ENCODE data around the gene SEMA6A.
A peak's percentile ranks its signal among the peaks of the same experiment; 100 is the strongest.

The SEMA6A gene

DNA sequence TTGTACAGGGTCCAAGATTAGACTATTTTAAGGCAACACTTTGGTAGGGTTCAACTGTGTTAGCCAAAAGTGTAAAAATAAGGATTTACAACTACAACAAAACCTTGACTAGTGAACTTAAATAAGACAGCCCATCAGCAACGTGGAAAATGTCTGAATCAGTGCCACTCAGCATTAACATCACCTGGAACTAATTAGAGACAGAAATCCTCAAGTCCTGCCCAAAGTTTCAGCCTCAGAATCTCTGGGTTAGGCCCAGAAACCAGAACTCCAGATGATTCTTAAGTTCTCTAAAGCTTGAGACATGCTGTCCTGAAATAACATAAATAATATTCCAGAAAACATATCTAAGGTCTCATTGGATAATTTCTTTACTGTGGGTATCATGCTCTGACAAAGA is 118.6 kb downstream of the SEMA6A start:
- DNase-seq, result no peak

DNA sequence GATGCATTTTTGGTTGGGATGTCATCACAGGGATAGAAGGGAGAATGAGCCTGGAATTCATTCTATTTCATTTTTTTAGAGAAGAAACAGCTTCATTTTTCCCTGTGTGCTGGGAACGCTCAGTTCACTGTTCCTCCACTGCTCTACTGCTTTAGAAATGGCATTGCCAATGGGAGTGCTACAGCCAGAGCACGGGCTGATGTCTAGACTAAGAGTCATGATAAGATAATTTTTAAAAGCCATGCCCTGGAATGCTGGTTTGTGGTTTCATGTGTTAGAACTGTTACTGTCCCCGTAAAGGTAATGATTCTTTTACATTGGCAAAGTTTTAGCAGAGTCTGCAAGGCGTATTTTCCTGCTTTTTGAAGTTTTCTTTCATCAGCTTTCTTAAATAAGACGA is 119.6 kb downstream of the SEMA6A start:
- no peak for DNase-seq

DNA sequence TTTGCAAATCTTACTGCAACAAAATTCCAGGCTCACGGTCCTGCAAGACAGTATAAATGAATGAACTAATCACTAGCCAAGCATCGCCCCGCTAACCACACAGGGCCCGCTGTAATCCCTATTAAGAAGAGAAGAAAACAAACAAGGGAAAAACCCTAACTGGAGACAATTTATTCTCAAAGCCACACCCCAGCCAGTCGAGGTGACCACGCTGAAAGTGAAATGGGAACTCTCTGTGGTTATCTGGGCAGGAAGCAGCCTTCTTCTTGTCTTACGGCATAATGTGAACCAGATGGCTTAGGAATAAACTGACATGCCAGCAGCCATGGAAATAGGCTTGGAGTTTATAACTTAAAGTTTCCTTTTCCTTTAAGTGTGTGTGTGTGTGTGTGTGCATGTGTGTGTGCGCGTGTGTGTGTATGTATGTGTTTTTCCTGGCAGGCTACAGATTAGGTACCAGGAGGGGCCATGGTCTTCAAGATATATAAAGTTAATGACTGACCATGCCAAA is 120.2 kb downstream of the SEMA6A start:
- DNase-seq, result peak; percentile 71

GRCh38 chr5:116453988-116454411 is 120.6 kb downstream of the SEMA6A start:
- no peak for DNase-seq

GRCh38 chr5:116452774-116453368 is 121.8 kb downstream of the SEMA6A start:
- no peak for DNase-seq

DNA sequence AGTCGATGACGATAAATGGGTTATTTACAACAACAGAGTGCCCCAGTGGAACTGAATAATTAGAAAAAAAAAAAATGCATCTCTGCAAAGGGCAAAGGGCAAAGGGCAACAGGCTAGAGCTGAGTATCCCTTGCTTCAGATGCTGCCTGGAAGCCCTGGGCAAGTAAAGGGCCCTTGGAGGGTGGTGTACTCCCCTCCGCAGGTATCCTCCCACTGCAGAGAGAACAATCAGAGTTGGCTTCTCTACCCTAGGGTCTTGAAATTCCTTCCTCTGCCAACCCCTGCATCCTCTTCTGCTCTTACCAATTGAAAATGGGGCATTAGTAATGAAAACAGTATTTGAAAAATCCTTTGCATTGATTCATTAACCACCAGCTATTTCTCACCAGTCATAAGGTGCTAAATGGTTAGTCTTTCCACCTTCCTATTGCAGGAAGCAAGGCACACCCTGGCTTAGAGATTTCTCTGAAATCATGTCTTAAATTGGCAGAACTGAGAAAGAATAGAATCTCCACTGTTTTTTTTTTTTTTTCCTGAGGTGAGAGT is 122.6 kb downstream of the SEMA6A start:
- DNase-seq, result no peak

- DNase-seq, result no peak
Observed at GRCh38 chr5:116451066-116451465, 123.6 kb downstream of the SEMA6A start.

- DNase-seq, result no peak
Observed at GRCh38 chr5:116449458-116449857, 125.2 kb downstream of the SEMA6A start.

GRCh38 chr5:116448870-116449427 is 125.7 kb downstream of the SEMA6A start:
- no peak for DNase-seq

GRCh38 chr5:116448450-116448849 is 126.2 kb downstream of the SEMA6A start:
- DNase-seq, result no peak

DNA sequence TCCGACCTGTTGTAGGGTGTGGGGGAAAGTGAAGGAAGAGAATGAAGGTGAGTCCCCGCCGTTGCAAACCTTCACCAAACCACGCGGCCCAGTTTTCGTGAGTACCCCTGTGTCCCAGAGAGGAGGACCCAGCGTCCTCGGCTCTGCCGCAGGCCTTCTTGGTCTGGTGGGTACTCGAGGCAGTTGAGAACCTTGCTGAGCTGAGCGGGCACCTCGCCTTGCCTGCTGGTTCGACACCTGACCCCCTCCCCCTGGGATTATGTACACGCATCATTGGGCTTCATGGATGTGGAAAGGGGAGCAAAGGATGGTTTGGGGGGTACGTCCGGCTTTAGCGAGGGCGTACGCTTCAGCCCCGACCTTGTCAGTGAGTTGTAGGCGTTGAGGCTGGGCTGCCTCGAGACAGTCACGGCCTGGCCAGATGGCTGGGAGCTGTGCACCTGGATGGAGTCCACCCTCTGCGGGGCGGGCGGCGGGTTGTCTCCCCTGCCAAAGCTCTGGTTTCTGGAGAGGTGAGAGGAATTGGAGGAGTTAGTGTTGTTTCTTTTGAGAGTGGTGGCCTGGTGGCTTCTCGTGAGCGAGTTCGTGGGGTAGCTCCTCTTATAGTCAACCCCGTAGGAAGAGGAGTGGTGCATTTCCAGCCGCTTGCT is 128.1 kb downstream of the SEMA6A start:
- no peak for DNase-seq

DNA sequence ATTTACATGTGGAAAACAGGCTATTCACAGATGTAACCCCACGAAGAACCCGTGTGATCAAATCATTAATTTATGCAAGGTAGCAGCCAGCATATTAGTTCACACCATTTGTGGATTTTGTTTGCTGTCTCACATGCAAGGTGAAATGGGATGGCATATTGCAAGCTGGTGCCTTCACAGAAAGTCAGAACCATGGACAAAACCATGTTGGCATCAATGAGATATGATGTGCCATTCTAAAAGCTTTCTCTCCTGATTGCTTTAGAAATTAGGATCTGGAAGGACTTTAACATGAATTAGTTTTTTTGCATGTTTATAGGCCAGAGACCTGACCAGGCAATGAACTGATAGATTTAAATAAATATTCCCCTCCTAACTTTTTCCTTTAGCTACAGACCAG is 129.3 kb downstream of the SEMA6A start:
- no peak for DNase-seq

DNA sequence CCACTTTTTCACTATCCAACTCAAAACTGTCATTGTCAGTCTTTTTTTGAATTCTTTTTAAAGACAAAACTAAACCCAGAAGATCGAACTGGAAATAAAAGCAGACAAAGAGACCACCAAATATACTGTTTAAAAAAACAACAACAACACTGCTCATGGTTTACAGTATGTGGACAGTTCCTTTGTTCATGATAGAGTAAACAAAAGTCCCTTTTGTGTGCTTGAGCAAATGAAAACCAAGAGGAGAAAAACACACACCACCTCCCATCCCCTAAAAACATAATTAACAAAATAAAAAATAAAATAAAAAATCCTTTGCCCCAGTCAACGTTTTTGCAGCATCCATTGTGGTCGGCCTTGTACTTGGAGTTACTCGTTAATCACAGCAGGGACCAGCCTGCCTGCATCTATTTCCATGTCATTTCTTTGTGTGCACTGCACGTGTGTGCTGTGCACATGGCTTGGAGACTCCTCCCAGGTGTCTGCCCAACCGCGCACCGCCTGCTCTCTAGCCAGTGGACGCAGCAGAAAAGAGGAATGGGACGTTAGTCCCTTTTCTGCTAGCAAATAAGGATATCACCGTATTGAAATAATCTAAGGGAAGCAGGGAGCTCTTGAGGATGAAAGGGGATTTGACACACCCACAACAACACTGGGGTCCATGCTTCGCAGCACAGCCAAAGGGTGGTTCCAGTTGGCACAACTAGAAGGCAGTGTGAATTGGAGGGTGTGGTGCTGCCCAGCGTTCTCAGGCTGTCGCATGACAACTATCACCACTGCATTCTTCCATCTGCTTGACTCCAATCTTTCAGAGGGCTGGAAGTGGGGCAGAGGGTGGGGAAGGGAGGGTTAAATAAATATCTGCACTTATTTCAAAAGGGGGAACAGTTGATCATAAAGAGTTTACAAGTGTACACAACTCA is 130.0 kb downstream of the SEMA6A start:
- DNase-seq, result no peak

DNA sequence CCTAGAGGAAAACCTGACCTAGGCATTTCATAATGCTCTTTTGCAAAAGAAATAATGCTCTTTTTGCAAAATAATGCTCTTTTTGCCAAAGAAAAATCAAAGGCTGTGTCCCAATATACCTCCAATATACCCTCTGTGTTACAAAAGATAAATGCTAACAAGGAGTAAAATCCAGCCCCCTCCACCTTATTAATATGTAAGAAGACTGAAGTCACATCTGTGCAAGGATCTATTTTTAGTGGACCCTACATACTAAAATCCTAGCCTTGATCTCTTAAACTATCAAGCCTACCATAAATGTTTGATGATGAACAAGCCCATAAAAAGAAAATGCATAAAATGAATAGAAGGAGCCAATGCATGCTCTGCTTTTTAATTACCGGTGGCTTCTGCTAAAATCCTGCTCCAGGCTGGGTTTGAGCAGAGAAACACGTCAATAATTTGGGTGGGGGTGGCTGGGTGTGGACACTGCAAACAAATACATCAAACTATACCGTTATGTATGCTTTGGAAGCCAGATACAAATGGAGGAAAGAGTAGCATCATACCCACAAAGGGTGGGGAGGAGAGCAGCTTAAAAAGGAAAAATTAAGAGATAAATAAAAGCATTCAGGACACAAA is 131.6 kb downstream of the SEMA6A start:
- no peak for DNase-seq

GRCh38 chr5:116442095-116442534 is 132.5 kb downstream of the SEMA6A start:
- DNase-seq, result peak; percentile 60

- DNase-seq, result no peak
Observed at GRCh38 chr5:116441223-116441622, 133.4 kb downstream of the SEMA6A start.

DNA sequence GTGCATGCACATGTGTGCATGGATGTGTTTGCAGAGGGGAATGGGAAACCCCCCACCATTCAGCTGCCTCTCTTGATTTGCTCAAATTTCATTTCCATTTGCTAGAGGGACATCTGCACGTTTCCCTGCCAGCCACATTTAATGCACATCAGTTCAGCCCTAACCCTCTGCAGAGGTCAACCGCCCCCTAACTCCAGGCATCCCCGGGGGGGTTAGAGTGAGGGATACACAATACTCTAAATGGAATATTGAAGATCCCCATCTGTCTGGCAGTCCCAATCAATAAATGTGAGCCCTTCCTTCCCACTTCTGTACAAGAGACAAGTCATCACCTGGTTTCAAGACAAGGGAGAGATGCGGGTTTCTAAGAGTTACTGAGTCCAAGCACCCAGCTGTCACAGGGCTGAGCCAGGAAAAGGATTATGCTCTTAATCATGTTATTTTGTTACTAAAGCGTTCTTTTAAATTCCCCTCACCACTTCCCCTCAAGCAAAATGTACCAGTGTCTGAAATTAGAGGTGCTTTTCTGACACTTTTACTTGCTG is 134.1 kb downstream of the SEMA6A start:
- peak; percentile 61 for DNase-seq

GRCh38 chr5:116439905-116440304 is 134.7 kb downstream of the SEMA6A start:
- DNase-seq, result no peak

DNA sequence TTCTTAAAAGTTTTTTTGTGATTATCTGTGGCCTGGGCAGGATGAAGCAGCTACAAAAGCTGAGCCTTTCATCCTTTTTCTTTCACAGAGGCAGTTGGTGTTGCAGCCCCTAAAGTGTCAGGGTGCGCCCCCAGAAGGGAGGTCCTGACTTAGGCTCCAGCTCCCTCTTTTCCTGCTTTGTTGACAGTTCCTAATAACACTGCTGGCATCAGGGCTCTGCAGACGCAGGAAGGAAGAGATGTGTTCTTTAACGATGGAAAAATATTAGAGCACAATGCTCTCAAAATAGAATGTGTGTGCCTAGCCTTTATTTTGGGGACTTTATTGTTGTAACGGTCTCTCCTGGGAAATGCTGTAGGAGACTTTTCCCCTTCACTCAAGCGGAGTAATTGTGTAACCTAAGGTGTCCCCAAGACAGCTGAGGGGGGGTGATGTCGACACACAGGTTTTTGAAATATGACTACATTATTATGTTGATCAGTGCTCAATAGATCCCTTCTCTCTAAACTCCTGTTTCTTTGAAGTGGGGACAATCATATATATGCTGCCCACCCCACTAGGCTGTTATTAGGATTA is 135.6 kb downstream of the SEMA6A start:
- no peak for DNase-seq

DNA sequence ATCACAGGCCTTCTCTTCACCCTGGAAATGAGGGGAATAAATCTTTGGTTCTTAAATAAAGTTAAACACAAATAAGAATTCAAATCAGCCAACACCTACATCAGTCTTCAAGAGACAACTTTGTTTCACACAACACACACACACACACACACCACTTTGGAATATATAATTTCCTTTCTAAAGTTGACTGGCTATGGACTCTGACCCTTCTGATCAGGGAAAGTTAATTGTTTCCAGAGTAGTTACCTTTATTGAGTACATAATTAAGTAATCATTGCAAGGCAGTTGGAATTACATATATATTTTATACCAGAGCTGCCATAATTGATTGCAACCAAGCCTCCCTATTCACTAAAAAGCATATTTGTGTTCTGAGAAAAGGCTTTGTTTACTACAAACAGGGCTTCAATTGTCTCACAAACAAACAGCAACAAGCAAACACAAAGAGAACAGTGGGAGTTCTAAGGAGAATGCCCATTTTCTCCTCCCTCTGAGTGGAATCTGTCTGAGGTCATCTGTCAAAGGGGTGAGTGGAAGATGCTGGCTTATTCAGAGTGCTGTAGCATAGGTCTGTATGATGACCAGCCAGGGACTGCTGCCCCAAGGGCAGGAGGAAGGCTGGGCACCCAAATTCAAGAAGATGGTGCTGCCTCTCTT is 136.6 kb downstream of the SEMA6A start:
- no peak for DNase-seq

- no peak for DNase-seq
Observed at GRCh38 chr5:116437351-116437705, 137.3 kb downstream of the SEMA6A start.

Measured in right forelimb (tissue), 1 donor.